A549 (cell line): ENCODE data around the gene DNAJC22. TPM values are rescaled to one million over a fixed set of nuclear protein-coding genes. Genes with fewer than 3 reads are reported as not detected.

Source experiments
- ATAC-seq, 2 experiments: fragments of 200-7000 bp in 1 of 2; fragments of >200 bp in 1 of 2; cut with Nextera tagmentation in 1 of 2; cut with Tn5 transposase in 1 of 2; 3 replicates each; pipeline versions ENCODE4 v1.8.0 to v1.9.1; 2018 to 2020; ENCODE audit warnings: mild to moderate bottlenecking in 1 of 2, moderate library complexity in 1 of 2
- CTCF ChIA-PET: fragments of 300-600 bp; sonication (Branson Sonifier 250); formaldehyde crosslinking; extraction: SDS; loops from one replicate; lab custom pipeline; 2021; ENCODE audit warnings: antibody characterized with exemption, inconsistent platforms; lab: Yijun Ruan, JAX
- POLR2A ChIA-PET: fragments of 350-600 bp; formaldehyde crosslinking; extraction: SDS; loops from one replicate; lab custom pipeline; 2021; ENCODE audit warnings: antibody characterized with exemption, inconsistent platforms; lab: Yijun Ruan, JAX
- DNase-seq, 2 experiments: peaks; one replicate each; pipeline versions ENCODE4 v3.0.0 to v3.0.0-alpha.2; 2011 to 2016; ENCODE audit warnings: low read depth in 1 of 2, low spot score in 1 of 2
- FAIRE-seq: peaks from 2 replicates; lab custom pipeline; 2011; peaks lifted over from hg19 to GRCh38; lab: Jason Lieb, UNC
- H3K27ac ChIP-seq, 2 experiments: fragments of >200 bp; sonication (Bioruptor Twin); formaldehyde crosslinking; 3 replicates each; pipeline ENCODE4 v1.5.1; 2016 to 2017
- H3K4me1 ChIP-seq: fragments of >200 bp; sonication (Bioruptor Twin); formaldehyde crosslinking; 3 replicates; pipeline ENCODE4 v1.6.1; 2016
- H3K4me2 ChIP-seq: fragments of >200 bp; sonication (Bioruptor Twin); formaldehyde crosslinking; 3 replicates; pipeline ENCODE4 v1.6.1; 2016
- H3K4me3 ChIP-seq: fragments of >200 bp; sonication (Bioruptor Twin); formaldehyde crosslinking; 3 replicates; pipeline ENCODE4 v1.5.1; 2016
- H3K9me3 ChIP-seq: fragments of >200 bp; sonication (Bioruptor Twin); formaldehyde crosslinking; 3 replicates; pipeline ENCODE4 v1.6.1; 2016
- ATOH8 ChIP-seq: fragments of 250-450 bp; sonication (Bioruptor Pico); IDR thresholded peaks from 2 replicates; pipeline ENCODE4 v1.5.0; 2020; ENCODE audit warnings: low read depth, mild to moderate bottlenecking, moderate library complexity
- CBX2 ChIP-seq: fragments of 200-600 bp; sonication (generic); IDR thresholded peaks from 2 replicates; pipeline ENCODE4 v1.6.1; 2016; ENCODE audit warnings: low read depth, mild to moderate bottlenecking, borderline replicate concordance
- CHD2 ChIP-seq: fragments of 150-350 bp; IDR thresholded peaks from 2 replicates; pipeline ENCODE4 v1.6.1; 2014; ENCODE audit warnings: low read length; ENCODE audit not compliant: partially characterized antibody
- CHD4 ChIP-seq: fragments of 200-600 bp; sonication (generic); IDR thresholded peaks from 2 replicates; pipeline ENCODE4 v1.6.1; 2016; ENCODE audit warnings: antibody characterized with exemption, mild to moderate bottlenecking, borderline replicate concordance
- CTCF ChIP-seq: fragments of >200 bp; sonication (Bioruptor Twin); formaldehyde crosslinking; IDR thresholded peaks from 3 replicates; pipeline ENCODE4 v1.5.1; 2016
- EHMT2 ChIP-seq: fragments of 200-600 bp; sonication (generic); IDR thresholded peaks from 2 replicates; pipeline ENCODE4 v1.6.1; 2016; ENCODE audit warnings: antibody characterized with exemption, low read depth, mild to moderate bottlenecking, moderate library complexity
- ELK1 ChIP-seq: fragments of 150-350 bp; IDR thresholded peaks from 2 replicates; pipeline ENCODE4 v1.6.1; 2014; ENCODE audit warnings: low read depth, mild to moderate bottlenecking, low read length
- FOSB ChIP-seq: fragments of 250-450 bp; sonication (Bioruptor Pico); IDR thresholded peaks from 2 replicates; pipeline ENCODE4 v1.5.0; 2020; ENCODE audit warnings: mild to moderate bottlenecking, moderate library complexity
- FOSL2 ChIP-seq, 2 experiments: fragments of 450-650 bp in 1 of 2; fragments of >200 bp in 1 of 2; sonication (Bioruptor Twin) in 1 of 2; formaldehyde crosslinking; IDR thresholded peaks; 2 replicates each; pipeline versions ENCODE4 v1.5.0 to v1.6.1; 2016 to 2020; ENCODE audit warnings: mild to moderate bottlenecking in 1 of 2, moderate library complexity in 1 of 2
- HDAC2 ChIP-seq: fragments of 200-600 bp; sonication (generic); IDR thresholded peaks from 2 replicates; pipeline ENCODE4 v1.6.1; 2016
- HOXB13 ChIP-seq: fragments of 250-450 bp; sonication (Bioruptor Pico); IDR thresholded peaks from 2 replicates; pipeline ENCODE4 v1.5.0; 2020; ENCODE audit warnings: low read depth, mild to moderate bottlenecking, moderate library complexity
- MAZ ChIP-seq: fragments of 150-350 bp; IDR thresholded peaks from 2 replicates; pipeline ENCODE4 v1.6.1; 2014; ENCODE audit warnings: antibody characterized with exemption, low read depth, low read length, borderline replicate concordance
- MYC ChIP-seq: IDR thresholded peaks from 2 replicates; pipeline ENCODE4 v1.6.1; 2012; ENCODE audit warnings: mild to moderate bottlenecking, inconsistent platforms, low read length, improper control_type of control experiment, borderline replicate concordance
- PHF8 ChIP-seq: fragments of 200-600 bp; sonication (generic); IDR thresholded peaks from 2 replicates; pipeline ENCODE4 v1.6.1; 2016; ENCODE audit warnings: low read depth, mild to moderate bottlenecking, antibody characterized with exemption, moderate library complexity, borderline replicate concordance
- POLR2A ChIP-seq: IDR thresholded peaks from 2 replicates; pipeline ENCODE4 v1.6.1; 2012; ENCODE audit warnings: mild to moderate bottlenecking, low read length
- POLR2AphosphoS2 ChIP-seq: conservative IDR thresholded peaks from 2 replicates; pipeline ENCODE4 v1.6.1; 2012; ENCODE audit warnings: low read length, improper control_type of control experiment, inconsistent platforms
- RAD21 ChIP-seq, 2 experiments: fragments of >200 bp in 1 of 2; sonication (Bioruptor Twin) in 1 of 2; formaldehyde crosslinking in 1 of 2; IDR thresholded peaks in 1 of 2; conservative IDR thresholded peaks in 1 of 2; 2 replicates in 1 of 2; 3 replicates in 1 of 2; pipeline ENCODE4 v1.6.1; 2012 to 2018; ENCODE audit warnings: inconsistent platforms in 1 of 2
- RARB ChIP-seq: fragments of 250-450 bp; sonication (Bioruptor Pico); IDR thresholded peaks from 2 replicates; pipeline ENCODE4 v1.8.0; 2021; ENCODE audit warnings: mild to moderate bottlenecking, moderate library complexity
- RCOR1 ChIP-seq: fragments of 150-350 bp; IDR thresholded peaks from 2 replicates; pipeline ENCODE4 v1.6.1; 2014; ENCODE audit warnings: antibody characterized with exemption, low read length, low read depth
- REST ChIP-seq: fragments of 200-600 bp; sonication (generic); IDR thresholded peaks from 2 replicates; pipeline ENCODE4 v1.6.1; 2016; ENCODE audit warnings: antibody characterized with exemption, mild to moderate bottlenecking, moderate library complexity
- RNF2 ChIP-seq: fragments of 200-600 bp; sonication (generic); IDR thresholded peaks from 2 replicates; pipeline ENCODE4 v1.6.1; 2016; ENCODE audit warnings: low read depth, mild to moderate bottlenecking, antibody characterized with exemption, moderate library complexity, borderline replicate concordance
- SMC3 ChIP-seq: fragments of >200 bp; sonication (Bioruptor Twin); formaldehyde crosslinking; IDR thresholded peaks from 3 replicates; pipeline ENCODE4 v1.6.1; 2018; ENCODE audit warnings: inconsistent platforms
- SREBF2 ChIP-seq: fragments of 450-650 bp; IDR thresholded peaks from 2 replicates; pipeline ENCODE4 v1.6.1; 2014; ENCODE audit warnings: mild to moderate bottlenecking, moderate library complexity
- TP53 ChIP-seq: fragments of 250-450 bp; sonication (Bioruptor Pico); IDR thresholded peaks from 2 replicates; pipeline ENCODE4 v1.5.0; 2021; ENCODE audit warnings: mild to moderate bottlenecking, moderate library complexity
- ZNF302 ChIP-seq: fragments of 250-450 bp; sonication (Bioruptor Pico); IDR thresholded peaks from 2 replicates; pipeline ENCODE4 v1.9.0; 2021; ENCODE audit warnings: inconsistent platforms, mild to moderate bottlenecking, moderate library complexity
- ZSCAN20 ChIP-seq: fragments of 250-450 bp; sonication (Bioruptor Pico); IDR thresholded peaks from 2 replicates; pipeline ENCODE4 v1.8.0; 2022; ENCODE audit warnings: mild to moderate bottlenecking, moderate library complexity
- WGBS: methylation state at CpG from one replicate; pipeline ENCODE4 v1.1.6; 2017; ENCODE audit errors: missing lambda C conversion rate; 5-methylcytosine and 5-hydroxymethylcytosine counted together
- polyA plus RNA-seq, 4 experiments: library from polyadenylated mRNA; depleted of rRNA in 3 of 4; stranded (reverse); fragments of >200 nt; fragmentation: RNase III in 1 of 4; extraction: RNeasy Plus Mini Kit Qiagen cat#74134 plus additional on column Dnase treatment in 1 of 4; gene quantifications; 2 replicates in 3 of 4; 3 replicates in 1 of 4; pipeline ENCODE4 v1.2.3, GENCODE V29; 2011 to 2017

DNAJC22 gene
- polyA plus RNA-seq, 2 of the 4 experiments (the other 2 are of a cell fraction): 22.6 to 35.5 TPM

- TF ChIP-seq ATOH8 (CRISPR knock-in tag) (no peak), POLR2AphosphoS2 (no peak), RNF2 (no peak), ELK1 (no peak), POLR2A (peak; percentile 84), CBX2 (no peak), TP53 (CRISPR knock-in tag) (no peak), MAZ (peak; percentile 92; the same call in 1 of the 2 replicates), PHF8 (peak; percentile 80), FOSB (0 out of 2 replicates have a peak, but pooled peaks have one; percentile 48), CHD4 (no peak)
Observed at GRCh38 chr12:49347311-49348193, 864 bp downstream of the DNAJC22 start (continued).

GRCh38 chr12:49348781-49349180 is 2.1 kb downstream of the DNAJC22 start:
- ATAC-seq (no peak), FAIRE-seq (no peak), DNase-seq (no peak)
- ChIA-PET POLR2A (interaction anchor here (1.4 to 2.1 kb wide), 2 partner anchors 10 to 18 kb away, joined by 4 to 9 read pairs; partner anchors contain the start of gene SPATS2), CTCF (interaction anchor here (1.4 to 9.5 kb wide), 11 partner anchors 12 to 240 kb away, joined by 3 to 201 read pairs (median 41); partner anchors contain the start of genes C1QL4, PRPH, SPATS2 and TUBA1B)
- Histone ChIP-seq H3K4me1 (peaks cover 36% of the 10 kb centered on the region), H3K9me3 (no peaks in the 10 kb centered on the region), H3K27ac (peak overlapping the region; percentile 80 to 86), H3K4me2 (peak overlapping the region; percentile 82), H3K4me3 (peak overlapping the region; percentile 50)
- 93% methylated on average over 4 of the region's 5 CpGs for WGBS
- TF ChIP-seq FOSL2 (IDR thresholded peaks at IDR 0.05) (no peak), FOSL2 (CRISPR knock-in tag; IDR thresholded peaks at IDR 0.05) (no peak), MYC (no peak), ZSCAN20 (CRISPR knock-in tag) (no peak)

GRCh38 chr12:49349266-49349665 is 2.6 kb downstream of the DNAJC22 start:
- TF ChIP-seq SREBF2: no peak
- no peak for TF ChIP-seq HDAC2
- TF ChIP-seq CHD2: no peak
- no peak for TF ChIP-seq RCOR1
- TF ChIP-seq CTCF: no peak
- no peak for TF ChIP-seq HOXB13
- no peak for TF ChIP-seq SMC3
- no peak for TF ChIP-seq RARB
- TF ChIP-seq RAD21 (conservative IDR thresholded peaks at IDR 0.05 in 1 of 2, IDR thresholded peaks at IDR 0.05 in 1 of 2): no peak
- no peak for TF ChIP-seq CBX2
- TF ChIP-seq EHMT2: no peak
- no peak for TF ChIP-seq REST
- no peak for TF ChIP-seq ZNF302 (CRISPR knock-in tag)
- Histone ChIP-seq H3K27ac (peak overlapping the region in 1 of 2 experiments; percentile 86; a peak in 2 of 6 replicates), H3K4me2 (peak overlapping the region; percentile 82), H3K4me3 (no peak overlapping the region), H3K9me3 (no peaks in the 10 kb centered on the region), H3K4me1 (peaks cover 35% of the 10 kb centered on the region)
- FAIRE-seq: no peak
- WGBS: 94% methylated on average over 11 of the region's 11 CpGs
- ChIA-PET CTCF (interaction anchor here (1.5 to 9.5 kb wide), 11 partner anchors 7 to 239 kb away, joined by 3 to 201 read pairs (median 46); partner anchors contain the start of genes C1QL4, PRPH, SPATS2 and TUBA1B), POLR2A (interaction anchor here (1.4 to 2.1 kb wide), 2 partner anchors 9 to 18 kb away, joined by 4 to 9 read pairs; partner anchors contain the start of gene SPATS2)
- ATAC-seq: no peak
- no peak for DNase-seq
